Lung (tissue), 12 donors: ENCODE results near the gene F11R. TPM values are rescaled to one million over a fixed set of nuclear protein-coding genes. Genes with fewer than 3 reads are reported as not detected.

Experiments used
- ATAC-seq: fragments of 200-7000 bp; cut with Tn5 transposase; one replicate; pipeline ENCODE4 v1.9.1; 2020; ENCODE audit warnings: moderate number of reproducible peaks; ENCODE audit not compliant: insufficient read depth, low FRiP score
- DNase-seq, 3 donors: peaks; one replicate each; pipeline ENCODE4 v3.0.0-alpha.2; 2013 to 2017
- H3K27ac ChIP-seq, 2 donors: one replicate each; pipeline ENCODE4 v1.5.1; 2013; ENCODE audit warnings: mild to moderate bottlenecking in 2 of 2, moderate library complexity in 2 of 2, control low read depth in 1 of 2, inconsistent platforms in 1 of 2, low read depth in 1 of 2, low read length in 1 of 2
- H3K27me3 ChIP-seq, 3 donors: one replicate each; pipeline ENCODE4 v1.5.1; 2013; ENCODE audit warnings: low read length in 2 of 3; ENCODE audit not compliant: control insufficient read depth in 3 of 3, insufficient read depth in 3 of 3
- H3K36me3 ChIP-seq, 4 donors: one replicate each; pipeline ENCODE4 v1.5.1; 2013; ENCODE audit warnings: low read length in 4 of 4, mild to moderate bottlenecking in 1 of 4, moderate library complexity in 1 of 4; ENCODE audit not compliant: control insufficient read depth in 4 of 4, insufficient read depth in 4 of 4
- H3K4me1 ChIP-seq, 5 donors: one replicate each; pipeline ENCODE4 v1.5.1; 2013; ENCODE audit warnings: low read length in 5 of 5, mild to moderate bottlenecking in 2 of 5, moderate library complexity in 1 of 5; ENCODE audit not compliant: control insufficient read depth in 5 of 5, insufficient read depth in 5 of 5
- H3K4me3 ChIP-seq: one replicate; pipeline ENCODE4 v1.5.1; 2013; ENCODE audit warnings: mild to moderate bottlenecking, control low read depth, moderate library complexity
- H3K9ac ChIP-seq, 2 donors: one replicate each; pipeline ENCODE4 v1.5.1; 2013; ENCODE audit warnings: low read length in 2 of 2, control low read depth in 1 of 2; ENCODE audit not compliant: insufficient read depth in 1 of 2
- H3K9me3 ChIP-seq, 4 donors: one replicate each; pipeline ENCODE4 v1.5.1; 2013; ENCODE audit warnings: low read length in 3 of 4, mild to moderate bottlenecking in 1 of 4, moderate library complexity in 1 of 4; ENCODE audit not compliant: control insufficient read depth in 4 of 4, insufficient read depth in 3 of 4
- WGBS, 2 donors: extraction: QIAGEN DNeasy Blood & Tissue Kit; methylation state at CpG; one replicate each; pipeline ENCODE4 v1.1.7; 2013; 5-methylcytosine and 5-hydroxymethylcytosine counted together
- polyA plus RNA-seq, 2 donors: library from polyadenylated mRNA; stranded (reverse); fragments of 200-250 nt; gene quantifications; one replicate each; pipeline ENCODE4 v1.2.1, GENCODE V29; 2013
- total RNA-seq, 2 donors: library from RNA; depleted of rRNA in 1 of 2; stranded (reverse); fragments of >200 nt in 1 of 2; gene quantifications; one replicate each; pipeline ENCODE4 v1.2.1, GENCODE V29; 2014 to 2021
- TF ChIP-seq, protein P1 (sequence below): IDR thresholded peaks from 2 replicates; pipeline ENCODE4 v1.5.1; 2012; ENCODE audit warnings: mild to moderate bottlenecking; ENCODE audit errors: control extremely low read depth, extremely low read depth
- donor health status: control.
- donor health status: control.
- donor health status: Bipolar disorder and iron deficiency.
- donor health status: healthy.
- donor health status: DM: yes; HTN: yes; CAD: no.

Gene F11R
- total and polyA plus RNA-seq, 4 donors: 91.7 to 201 (median 140) TPM

GRCh38 chr1:161061419-161061818 is 40.5 kb upstream of the F11R start:
- DNase-seq: no peak
- TF ChIP-seq, protein P1, sequence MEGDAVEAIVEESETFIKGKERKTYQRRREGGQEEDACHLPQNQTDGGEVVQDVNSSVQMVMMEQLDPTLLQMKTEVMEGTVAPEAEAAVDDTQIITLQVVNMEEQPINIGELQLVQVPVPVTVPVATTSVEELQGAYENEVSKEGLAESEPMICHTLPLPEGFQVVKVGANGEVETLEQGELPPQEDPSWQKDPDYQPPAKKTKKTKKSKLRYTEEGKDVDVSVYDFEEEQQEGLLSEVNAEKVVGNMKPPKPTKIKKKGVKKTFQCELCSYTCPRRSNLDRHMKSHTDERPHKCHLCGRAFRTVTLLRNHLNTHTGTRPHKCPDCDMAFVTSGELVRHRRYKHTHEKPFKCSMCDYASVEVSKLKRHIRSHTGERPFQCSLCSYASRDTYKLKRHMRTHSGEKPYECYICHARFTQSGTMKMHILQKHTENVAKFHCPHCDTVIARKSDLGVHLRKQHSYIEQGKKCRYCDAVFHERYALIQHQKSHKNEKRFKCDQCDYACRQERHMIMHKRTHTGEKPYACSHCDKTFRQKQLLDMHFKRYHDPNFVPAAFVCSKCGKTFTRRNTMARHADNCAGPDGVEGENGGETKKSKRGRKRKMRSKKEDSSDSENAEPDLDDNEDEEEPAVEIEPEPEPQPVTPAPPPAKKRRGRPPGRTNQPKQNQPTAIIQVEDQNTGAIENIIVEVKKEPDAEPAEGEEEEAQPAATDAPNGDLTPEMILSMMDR: no peak
- no peak overlapping the region for H3K4me3 ChIP-seq
- H3K27me3 ChIP-seq: peaks cover 0 to 4% (median 3%) of the 10 kb centered on the region in 3 donors
- 95 to 98% methylated on average over 4 of the region's 4 CpGs for WGBS, 2 donors
- no peaks in the 10 kb centered on the region for H3K4me1 ChIP-seq
- H3K27ac ChIP-seq: no peak overlapping the region
- no peak overlapping the region for H3K9ac ChIP-seq
- no peaks in the 10 kb centered on the region for H3K36me3 ChIP-seq
- ATAC-seq: no peak
- H3K9me3 ChIP-seq: no peaks in the 10 kb centered on the region

DNA sequence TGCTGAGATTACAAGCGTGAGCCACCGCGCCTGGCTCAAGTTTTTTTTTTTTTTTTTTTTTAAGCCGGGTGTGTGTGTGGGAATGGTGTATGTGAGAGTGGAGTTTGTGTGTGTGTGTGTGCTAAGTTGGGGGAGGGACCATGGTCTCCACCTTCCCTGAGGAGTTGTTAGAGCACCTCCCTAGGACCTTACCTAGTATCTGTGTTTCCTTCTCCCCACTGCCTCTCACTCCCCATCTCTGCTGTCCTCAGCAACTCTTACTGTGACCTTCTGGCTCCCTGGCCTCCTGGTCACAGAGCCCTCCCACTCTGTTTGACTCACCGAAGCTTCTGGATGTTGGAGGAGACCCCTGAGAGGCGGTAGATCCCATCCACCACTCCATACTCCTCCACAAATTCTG is 38.3 kb upstream of the F11R start:
- H3K9me3 ChIP-seq: no peaks in the 10 kb centered on the region
- WGBS, 2 donors: 81% methylated on average over 6 of the region's 6 CpGs
- no peak for DNase-seq

DNA sequence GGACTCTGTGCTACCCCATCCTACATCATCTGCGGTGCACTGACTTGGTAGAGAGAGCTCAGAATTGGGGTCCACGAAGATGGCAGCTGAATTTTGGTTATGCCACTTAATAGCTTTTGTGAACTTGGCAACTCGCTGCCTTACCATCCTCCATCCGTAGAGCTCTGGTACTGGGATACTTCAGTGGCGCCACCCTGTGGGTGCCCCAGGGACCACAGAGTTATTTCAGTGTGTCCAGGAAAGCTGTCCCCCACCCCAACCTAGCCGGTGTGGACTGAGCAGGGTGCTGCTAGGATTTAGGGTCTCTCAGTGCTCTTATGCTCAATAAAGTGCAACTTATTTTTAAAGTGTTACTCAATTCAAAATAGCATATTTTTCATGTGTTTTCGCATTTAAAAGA is 33.9 kb upstream of the F11R start:
- no peak for DNase-seq
- TF ChIP-seq, protein P1: no peak
- peaks cover 0 to 3% (median 0%) of the 10 kb centered on the region in 3 donors for H3K27me3 ChIP-seq
- H3K4me1 ChIP-seq: no peaks in the 10 kb centered on the region
- H3K27ac ChIP-seq: no peak overlapping the region
- no peak overlapping the region for H3K4me3 ChIP-seq
- no peak overlapping the region for H3K9ac ChIP-seq
- ATAC-seq: no peak
- no peaks in the 10 kb centered on the region for H3K9me3 ChIP-seq
- peaks cover 0 to 14% (median 0%) of the 10 kb centered on the region in 4 donors for H3K36me3 ChIP-seq
- WGBS, 2 donors: 86 to 87% methylated on average over 7 of the region's 7 CpGs

More for the DNA sequence above, 38.3 kb upstream of the F11R start:
- Histone ChIP-seq H3K9ac (no peak overlapping the region), H3K27ac (no peak overlapping the region), H3K4me3 (no peak overlapping the region), H3K4me1 (no peaks in the 10 kb centered on the region), H3K27me3 (peaks cover 0 to 3% (median 2%) of the 10 kb centered on the region in 3 donors), H3K36me3 (peaks cover 0 to 3% (median 0%) of the 10 kb centered on the region in 4 donors)
- no peak for ATAC-seq
- TF ChIP-seq, protein P1: no peak

GRCh38 chr1:161054232-161054631 is 33.3 kb upstream of the F11R start:
- TF ChIP-seq, protein P1: no peak
- H3K9ac ChIP-seq: no peak overlapping the region
- no peaks in the 10 kb centered on the region for H3K9me3 ChIP-seq
- peaks cover 0 to 3% (median 0%) of the 10 kb centered on the region in 3 donors for H3K27me3 ChIP-seq
- peaks cover 0 to 15% (median 0%) of the 10 kb centered on the region in 4 donors for H3K36me3 ChIP-seq
- H3K4me1 ChIP-seq: no peaks in the 10 kb centered on the region
- no peak overlapping the region for H3K27ac ChIP-seq
- no peak for ATAC-seq
- DNase-seq: no peak
- H3K4me3 ChIP-seq: no peak overlapping the region
- 89 to 92% methylated on average over 4 of the region's 4 CpGs for WGBS, 2 donors
